Lung (tissue), 12 donors: ENCODE measurements around the gene NOTCH1. TPM values are rescaled to one million over a fixed set of nuclear protein-coding genes. Genes with fewer than 3 reads are reported as not detected.
A peak's percentile ranks its signal among the peaks of the same experiment; 100 is the strongest.

Experiments used
- ATAC-seq: fragments of 200-7000 bp; cut with Tn5 transposase; one replicate; pipeline ENCODE4 v1.9.1; 2020; ENCODE audit warnings: moderate number of reproducible peaks; ENCODE audit not compliant: insufficient read depth, low FRiP score
- DNase-seq, 3 donors: peaks; one replicate each; pipeline ENCODE4 v3.0.0-alpha.2; 2013 to 2017
- H3K27ac ChIP-seq, 2 donors: one replicate each; pipeline ENCODE4 v1.5.1; 2013; ENCODE audit warnings: mild to moderate bottlenecking in 2 of 2, moderate library complexity in 2 of 2, control low read depth in 1 of 2, inconsistent platforms in 1 of 2, low read depth in 1 of 2, low read length in 1 of 2
- H3K27me3 ChIP-seq, 3 donors: one replicate each; pipeline ENCODE4 v1.5.1; 2013; ENCODE audit warnings: low read length in 2 of 3; ENCODE audit not compliant: control insufficient read depth in 3 of 3, insufficient read depth in 3 of 3
- H3K36me3 ChIP-seq, 4 donors: one replicate each; pipeline ENCODE4 v1.5.1; 2013; ENCODE audit warnings: low read length in 4 of 4, mild to moderate bottlenecking in 1 of 4, moderate library complexity in 1 of 4; ENCODE audit not compliant: control insufficient read depth in 4 of 4, insufficient read depth in 4 of 4
- H3K4me1 ChIP-seq, 5 donors: one replicate each; pipeline ENCODE4 v1.5.1; 2013; ENCODE audit warnings: low read length in 5 of 5, mild to moderate bottlenecking in 2 of 5, moderate library complexity in 1 of 5; ENCODE audit not compliant: control insufficient read depth in 5 of 5, insufficient read depth in 5 of 5
- H3K4me3 ChIP-seq: one replicate; pipeline ENCODE4 v1.5.1; 2013; ENCODE audit warnings: mild to moderate bottlenecking, control low read depth, moderate library complexity
- H3K9ac ChIP-seq, 2 donors: one replicate each; pipeline ENCODE4 v1.5.1; 2013; ENCODE audit warnings: low read length in 2 of 2, control low read depth in 1 of 2; ENCODE audit not compliant: insufficient read depth in 1 of 2
- H3K9me3 ChIP-seq, 4 donors: one replicate each; pipeline ENCODE4 v1.5.1; 2013; ENCODE audit warnings: low read length in 3 of 4, mild to moderate bottlenecking in 1 of 4, moderate library complexity in 1 of 4; ENCODE audit not compliant: control insufficient read depth in 4 of 4, insufficient read depth in 3 of 4
- CTCF ChIP-seq: IDR thresholded peaks from 2 replicates; pipeline ENCODE4 v1.5.1; 2012; ENCODE audit warnings: mild to moderate bottlenecking; ENCODE audit errors: control extremely low read depth, extremely low read depth
- whole genome bisulfite sequencing, 2 donors: extraction: QIAGEN DNeasy Blood & Tissue Kit; methylation state at CpG; one replicate each; pipeline ENCODE4 v1.1.7; 2013; 5-methylcytosine and 5-hydroxymethylcytosine counted together
- polyA plus RNA-seq, 2 donors: library from polyadenylated mRNA; stranded (reverse); fragments of 200-250 nt; gene quantifications; one replicate each; pipeline ENCODE4 v1.2.1, GENCODE V29; 2013
- total RNA-seq, 2 donors: library from RNA; depleted of rRNA in 1 of 2; stranded (reverse); fragments of >200 nt in 1 of 2; gene quantifications; one replicate each; pipeline ENCODE4 v1.2.1, GENCODE V29; 2014 to 2021
- donor health status: control.
- donor health status: control.
- donor health status: Bipolar disorder and iron deficiency.
- donor health status: healthy.
- donor health status: DM: yes; HTN: yes; CAD: no.

The NOTCH1 gene
- total and polyA plus RNA-seq, 4 donors = 23.9 to 101 (median 44.5) TPM

GRCh38 chr9:136552117-136552703 lies 6.4 kb upstream of the NOTCH1 start:
- no peak for TF ChIP-seq CTCF
- DNase-seq = peak; percentile 80 to 93 (median 90)
- 29 to 54% methylated on average over 22 of the region's 22 CpGs for WGBS, 2 donors
- H3K36me3 ChIP-seq = no peaks in the 10 kb centered on the region
- no peak for ATAC-seq
- no peaks in the 10 kb centered on the region for H3K27me3 ChIP-seq
- peak overlapping the region in 1 of 2 donors; percentile 15 for H3K9ac ChIP-seq
- peak overlapping the region; percentile 5 to 35 for H3K27ac ChIP-seq
- H3K4me1 ChIP-seq = peaks cover 0 to 52% (median 8%) of the 10 kb centered on the region in 5 donors
- no peaks in the 10 kb centered on the region for H3K9me3 ChIP-seq
- no peak overlapping the region for H3K4me3 ChIP-seq

GRCh38 chr9:136551401-136552116 lies 5.7 kb upstream of the NOTCH1 start:
- ATAC-seq (no peak), DNase-seq (peak; percentile 61 to 82 (median 70))
- H3K27me3 ChIP-seq = no peaks in the 10 kb centered on the region
- H3K36me3 ChIP-seq = no peaks in the 10 kb centered on the region
- no peak overlapping the region for H3K4me3 ChIP-seq
- no peaks in the 10 kb centered on the region for H3K9me3 ChIP-seq
- H3K4me1 ChIP-seq = peaks cover 0 to 58% (median 13%) of the 10 kb centered on the region in 5 donors
- H3K27ac ChIP-seq = peak overlapping the region in 1 of 2 donors; percentile 23
- WGBS, 2 donors = 16 to 32% methylated on average over 22 of the region's 22 CpGs
- TF ChIP-seq CTCF = no peak
- no peak overlapping the region for H3K9ac ChIP-seq

DNA sequence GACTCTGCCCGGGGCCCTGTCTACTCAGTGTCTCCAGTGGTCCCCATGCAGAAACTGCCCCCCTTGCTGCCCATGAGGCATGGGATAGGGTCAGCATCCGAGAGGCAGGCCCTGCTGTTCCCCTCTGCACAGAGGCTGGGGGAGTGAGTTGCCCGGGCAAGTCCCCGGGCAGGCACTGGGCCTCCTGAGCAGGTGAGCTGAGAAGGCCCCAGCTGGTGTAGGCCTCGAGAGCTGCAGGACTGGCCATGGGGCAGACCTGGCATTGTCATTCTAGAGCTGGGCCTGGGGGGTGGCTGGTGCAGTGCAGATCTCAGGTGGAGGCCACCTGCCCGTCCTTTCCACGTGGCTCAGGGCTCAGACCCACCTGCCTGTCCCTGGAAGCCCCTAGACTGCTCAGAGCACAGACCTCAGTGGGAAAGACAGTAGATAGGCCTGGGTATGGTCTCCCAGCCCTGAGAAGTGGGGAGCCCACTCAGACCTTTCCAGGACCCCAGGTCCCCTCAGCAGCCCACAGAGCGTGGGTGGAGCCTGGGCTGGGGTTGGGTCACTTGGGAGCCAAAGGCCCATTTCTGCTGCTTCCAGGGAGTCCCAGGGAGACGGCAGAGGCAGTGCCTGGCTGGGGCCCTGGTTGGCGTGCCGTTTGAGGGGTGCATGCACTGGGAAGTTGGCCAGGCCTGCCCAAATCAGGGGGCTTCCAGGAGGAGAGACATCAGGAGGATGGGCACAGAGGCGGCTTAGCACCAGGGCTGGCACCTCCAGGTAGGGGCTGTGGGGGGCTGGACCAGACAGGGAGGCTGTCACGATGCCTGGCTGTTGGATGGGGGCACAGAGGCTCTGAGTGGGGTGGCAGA lies 4.8 kb upstream of the NOTCH1 start:
- no peaks in the 10 kb centered on the region for H3K36me3 ChIP-seq
- H3K9me3 ChIP-seq = no peaks in the 10 kb centered on the region
- WGBS, 2 donors = 84 to 88% methylated on average over 12 to 13 of the region's 13 CpGs
- H3K27me3 ChIP-seq = no peaks in the 10 kb centered on the region
- no peak overlapping the region for H3K9ac ChIP-seq
- TF ChIP-seq CTCF = no peak
- no peak for DNase-seq
- H3K27ac ChIP-seq = no peak overlapping the region
- H3K4me3 ChIP-seq = no peak overlapping the region
- no peak for ATAC-seq
- H3K4me1 ChIP-seq = peaks cover 0 to 61% (median 13%) of the 10 kb centered on the region in 5 donors
